ENCODE measurements around the gene XRCC5.

DNA sequence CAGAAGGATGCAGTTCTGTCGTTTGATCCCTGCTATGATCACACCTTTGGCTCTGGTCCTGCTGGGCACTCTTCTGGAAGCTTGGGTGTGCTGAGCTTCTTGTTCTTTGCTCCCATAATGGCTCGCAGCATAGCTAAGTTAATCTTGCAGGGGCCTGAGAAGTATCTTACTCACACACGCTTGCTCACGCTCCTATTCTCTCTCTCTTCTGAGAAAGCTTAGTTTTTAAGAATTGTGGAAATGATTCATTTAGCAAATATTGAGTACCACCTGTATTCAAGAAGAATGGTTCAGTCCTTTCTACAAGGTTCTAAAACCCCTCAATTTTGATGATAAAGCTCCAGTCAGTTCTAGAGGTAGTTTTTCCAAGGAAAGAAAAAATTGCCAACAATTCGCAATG is 40.6 kb downstream of the XRCC5 start:
- TF ChIP-seq YY1 (IDR thresholded peaks at IDR 0.05; ENCODE audit: insufficient read depth, insufficient read length) (no peak), ZNF274 (IDR thresholded peaks at IDR 0.05; ENCODE audit: low read depth, low read length) (no peak)
